Small intestine (tissue), 7 donors: ENCODE data around the gene HDDC2. TPM values are rescaled to one million over a fixed set of nuclear protein-coding genes. Genes with fewer than 3 reads are reported as not detected.

Source experiments
- DNase-seq, 2 donors: peaks; one replicate each; pipeline versions ENCODE4 v3.0.0 to v3.0.0-alpha.2; 2013
- FAIRE-seq: peaks from 2 replicates; lab custom pipeline; 2012; peaks lifted over from hg19 to GRCh38; lab: Jason Lieb, UNC
- H3K27ac ChIP-seq, 3 donors: one replicate each; pipeline ENCODE4 v1.5.1; 2013; ENCODE audit warnings: low read length in 2 of 3, mild to moderate bottlenecking in 2 of 3, control low read depth in 1 of 3, inconsistent platforms in 1 of 3, low read depth in 1 of 3, moderate library complexity in 1 of 3
- H3K27me3 ChIP-seq, 3 donors: one replicate each; pipeline ENCODE4 v1.6.1; 2013; ENCODE audit warnings: low read length in 3 of 3, inconsistent platforms in 1 of 3; ENCODE audit not compliant: control insufficient read depth in 3 of 3, insufficient read depth in 3 of 3
- H3K36me3 ChIP-seq, 3 donors: one replicate each; pipeline ENCODE4 v1.6.1; 2013; ENCODE audit warnings: low read length in 3 of 3, inconsistent platforms in 1 of 3, low read depth in 1 of 3, mild to moderate bottlenecking in 1 of 3, moderate library complexity in 1 of 3; ENCODE audit not compliant: control insufficient read depth in 3 of 3, insufficient read depth in 2 of 3
- H3K4me1 ChIP-seq, 3 donors: one replicate each; pipeline ENCODE4 v1.6.1; 2013; ENCODE audit warnings: low read length in 2 of 3, inconsistent platforms in 1 of 3, low read depth in 1 of 3, mild to moderate bottlenecking in 1 of 3, moderate library complexity in 1 of 3; ENCODE audit not compliant: control insufficient read depth in 3 of 3, insufficient read depth in 2 of 3
- H3K4me3 ChIP-seq, 3 donors: one replicate each; pipeline ENCODE4 v1.5.1; 2013; ENCODE audit warnings: low read length in 3 of 3, control low read depth in 1 of 3, inconsistent platforms in 1 of 3, low read depth in 1 of 3, mild to moderate bottlenecking in 1 of 3, moderate library complexity in 1 of 3
- H3K9me3 ChIP-seq, 2 donors: one replicate each; pipeline ENCODE4 v1.6.1; 2013; ENCODE audit warnings: low read depth in 1 of 2, low read length in 1 of 2; ENCODE audit not compliant: control insufficient read depth in 2 of 2, insufficient read depth in 1 of 2
- WGBS, 3 donors: extraction: QIAGEN DNeasy Blood & Tissue Kit; methylation state at CpG; one replicate each; pipeline ENCODE4 v1.1.7; 2013; 5-methylcytosine and 5-hydroxymethylcytosine counted together
- polyA plus RNA-seq, 4 donors: library from polyadenylated mRNA; stranded (reverse) in 3 of 4; unstranded in 1 of 4; fragments of 200-250 nt in 3 of 4; fragments of 120-200 nt in 1 of 4; gene quantifications; one replicate each; pipeline versions ENCODE4 v1.2.1 to v1.2.3, GENCODE V29; 2013
- donor health status: healthy with polysubstance abuse.
- donor health status: control.
- donor health status: control.
- donor health status: Bipolar disorder and iron deficiency.
- donor health status: healthy.

The HDDC2 gene
- polyA plus RNA-seq, 4 donors = 45.2 to 88.6 (median 68.8) TPM

GRCh38 chr6:125312950-125313349 lies 11.2 kb upstream of the HDDC2 start:
- H3K27me3 ChIP-seq = peaks cover 0 to 2% (median 0%) of the 10 kb centered on the region in 3 donors
- no peak overlapping the region for H3K27ac ChIP-seq
- H3K9me3 ChIP-seq = no peaks in the 10 kb centered on the region
- WGBS, 3 donors = 82 to 92% (median 85%) methylated on average over 4 of the region's 4 CpGs
- DNase-seq (no peak), FAIRE-seq (no peak)
- H3K36me3 ChIP-seq = no peaks in the 10 kb centered on the region
- H3K4me3 ChIP-seq = no peak overlapping the region
- peaks cover 0 to 8% (median 0%) of the 10 kb centered on the region in 3 donors for H3K4me1 ChIP-seq

DNA sequence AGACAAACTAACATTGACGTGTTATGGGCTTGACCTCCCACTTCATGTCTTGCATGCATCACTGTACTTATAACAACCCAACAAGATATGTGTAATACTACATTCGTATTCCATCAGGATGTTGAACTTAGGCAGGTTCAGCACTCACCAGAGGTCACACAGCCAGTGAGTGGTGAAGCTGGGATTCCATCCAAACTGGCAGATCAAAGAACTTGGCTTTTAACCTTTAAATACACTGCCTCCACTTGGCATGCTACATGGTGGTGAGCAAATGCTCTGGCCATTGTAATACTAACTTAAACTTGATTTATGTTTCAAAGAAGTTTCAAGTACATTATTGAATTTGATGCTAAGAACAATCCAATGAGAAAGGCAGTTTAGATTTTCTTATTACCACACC lies 10.7 kb upstream of the HDDC2 start:
- H3K36me3 ChIP-seq = no peaks in the 10 kb centered on the region
- H3K9me3 ChIP-seq = no peaks in the 10 kb centered on the region
- no peak overlapping the region for H3K27ac ChIP-seq
- H3K27me3 ChIP-seq = peaks cover 0 to 2% (median 0%) of the 10 kb centered on the region in 3 donors
- H3K4me3 ChIP-seq = no peak overlapping the region
- WGBS, 3 donors = 60 to 70% (median 64%) methylated on average over 2 of the region's 2 CpGs
- FAIRE-seq (no peak), DNase-seq (no peak)
- peaks cover 0 to 12% (median 0%) of the 10 kb centered on the region in 3 donors for H3K4me1 ChIP-seq

DNA sequence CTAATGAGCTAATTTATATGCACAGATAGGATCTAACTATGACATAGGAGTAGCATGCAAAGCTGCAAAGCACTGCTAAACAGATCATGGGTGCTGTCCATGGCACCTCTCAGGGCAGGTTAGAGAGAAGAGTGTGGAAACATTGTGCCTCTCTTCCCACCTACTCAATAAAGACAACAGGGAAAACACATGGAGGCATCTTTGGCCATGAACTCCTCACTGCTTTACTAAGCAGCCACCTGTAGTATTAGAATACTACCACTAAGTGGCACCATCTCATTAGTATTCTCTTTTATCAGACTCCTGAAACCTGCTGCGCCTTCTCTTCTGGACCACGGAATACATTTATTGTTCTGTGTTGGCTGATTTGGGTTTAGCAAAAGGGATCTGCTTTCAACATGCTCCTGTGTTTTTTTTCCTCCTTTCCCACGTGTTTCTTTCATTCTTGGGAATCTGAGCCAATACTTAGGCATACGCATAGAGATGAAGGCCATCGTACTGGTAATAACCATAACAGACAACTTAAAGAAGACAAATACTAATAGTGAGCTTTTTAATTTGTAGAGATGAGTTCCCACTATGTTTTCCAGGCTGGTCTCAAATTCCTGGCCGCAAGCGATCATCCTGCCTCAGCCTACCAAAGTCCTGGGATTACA lies 9.4 kb upstream of the HDDC2 start:
- DNase-seq (peak; percentile 67 to 69), FAIRE-seq (no peak)
- H3K4me3 ChIP-seq = no peak overlapping the region
- H3K27ac ChIP-seq = no peak overlapping the region
- H3K36me3 ChIP-seq = no peaks in the 10 kb centered on the region
- H3K9me3 ChIP-seq = no peaks in the 10 kb centered on the region
- peaks cover 3 to 20% (median 3%) of the 10 kb centered on the region in 3 donors for H3K4me1 ChIP-seq
- peaks cover 0 to 2% (median 0%) of the 10 kb centered on the region in 3 donors for H3K27me3 ChIP-seq
- WGBS, 3 donors = 47 to 53% (median 48%) methylated on average over 7 of the region's 7 CpGs

GRCh38 chr6:125307964-125308615 lies 6.3 kb upstream of the HDDC2 start:
- H3K4me1 ChIP-seq = peaks cover 3 to 20% (median 3%) of the 10 kb centered on the region in 3 donors
- 23 to 49% (median 29%) methylated on average over 6 of the region's 6 CpGs for WGBS, 3 donors
- peak; percentile 42 to 43 for DNase-seq
- H3K27me3 ChIP-seq = no peaks in the 10 kb centered on the region
- no peaks in the 10 kb centered on the region for H3K9me3 ChIP-seq
- no peak for FAIRE-seq
- H3K27ac ChIP-seq = peak overlapping the region in 1 of 3 donors; percentile 73
- no peaks in the 10 kb centered on the region for H3K36me3 ChIP-seq
- H3K4me3 ChIP-seq = no peak overlapping the region

DNA sequence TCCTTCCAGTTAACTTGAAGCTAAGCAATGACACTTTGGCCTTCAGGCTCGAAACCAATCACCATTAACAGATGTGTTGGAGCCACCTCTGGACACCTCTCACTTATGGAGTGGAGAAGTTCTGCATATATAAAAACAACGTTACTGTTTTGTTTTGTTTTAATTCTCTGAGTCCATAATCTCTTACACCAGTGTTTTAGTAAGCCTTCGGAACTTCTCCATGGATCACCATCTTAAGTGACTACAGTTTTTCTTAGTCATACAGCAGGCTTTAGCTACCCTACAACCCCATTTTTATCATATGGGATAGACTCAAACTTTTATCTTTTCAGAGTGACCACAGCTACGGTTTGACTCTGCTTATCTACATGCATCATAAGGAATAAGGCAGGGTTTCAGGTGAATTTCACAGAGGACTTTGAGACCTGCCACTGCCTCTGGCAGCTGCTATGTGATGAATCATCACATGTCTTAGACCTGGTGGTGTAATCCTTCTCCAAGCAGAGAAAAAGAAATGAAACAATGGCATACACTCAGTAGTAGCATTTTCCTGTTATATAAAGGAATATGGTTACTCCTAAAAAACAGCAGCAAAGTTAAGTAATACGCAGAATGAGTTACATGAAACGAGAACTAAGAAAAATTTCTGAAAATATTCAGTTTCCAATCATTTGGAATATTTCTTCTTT lies 5.5 kb upstream of the HDDC2 start:
- Histone ChIP-seq H3K4me1 (peaks cover 3 to 20% (median 3%) of the 10 kb centered on the region in 3 donors), H3K9me3 (no peaks in the 10 kb centered on the region), H3K27ac (peak overlapping the region in 1 of 3 donors; percentile 73), H3K36me3 (no peaks in the 10 kb centered on the region), H3K4me3 (no peak overlapping the region), H3K27me3 (no peaks in the 10 kb centered on the region)
- FAIRE-seq (no peak), DNase-seq (peak; percentile 83 to 87)
- WGBS, 3 donors = 38 to 69% (median 50%) methylated on average over 6 of the region's 6 CpGs

- Histone ChIP-seq H3K27me3 (no peaks in the 10 kb centered on the region), H3K4me1 (peaks cover 3 to 20% (median 3%) of the 10 kb centered on the region in 3 donors), H3K9me3 (no peaks in the 10 kb centered on the region), H3K36me3 (no peaks in the 10 kb centered on the region), H3K27ac (peak overlapping the region in 1 of 3 donors; percentile 62), H3K4me3 (no peak overlapping the region)
- FAIRE-seq (no peak), DNase-seq (no peak)
- WGBS, 3 donors = 66 to 76% (median 71%) methylated on average over 3 of the region's 3 CpGs
These were observed 5.0 kb upstream of the HDDC2 start for GRCh38 chr6:125306756-125307149.

GRCh38 chr6:125304970-125305660 lies 3.3 kb upstream of the HDDC2 start:
- no peak for FAIRE-seq
- 92 to 99% (median 94%) methylated on average over 3 of the region's 3 CpGs for WGBS, 3 donors

GRCh38 chr6:125303512-125303854 lies 1.7 kb upstream of the HDDC2 start:
- peaks cover 3 to 28% (median 5%) of the 10 kb centered on the region in 3 donors for H3K4me1 ChIP-seq
- FAIRE-seq = no peak
- no peaks in the 10 kb centered on the region for H3K9me3 ChIP-seq
- peaks cover 0 to 6% (median 1%) of the 10 kb centered on the region in 3 donors for H3K36me3 ChIP-seq
- no peak overlapping the region for H3K27ac ChIP-seq
- no peak for DNase-seq
- 87 to 100% (median 92%) methylated on average over 1 of the region's 1 CpG for WGBS, 3 donors
- no peak overlapping the region for H3K4me3 ChIP-seq
- H3K27me3 ChIP-seq = no peaks in the 10 kb centered on the region

More at GRCh38 chr6:125304970-125305660, 3.3 kb upstream of the HDDC2 start:
- H3K36me3 ChIP-seq = no peaks in the 10 kb centered on the region
- no peak for DNase-seq
- H3K4me1 ChIP-seq = peaks cover 3 to 28% (median 4%) of the 10 kb centered on the region in 3 donors
- H3K9me3 ChIP-seq = no peaks in the 10 kb centered on the region
- no peaks in the 10 kb centered on the region for H3K27me3 ChIP-seq
- H3K27ac ChIP-seq = no peak overlapping the region
- H3K4me3 ChIP-seq = no peak overlapping the region
